GM19395 (cell line): ENCODE data around the gene PPP2R2B.
A peak's percentile ranks its signal among the peaks of the same experiment; 100 is the strongest.
"Not testable (repeated sequence)": the region's sequence is repeated elsewhere in the genome, so short reads cannot be mapped to it uniquely, and the experiment has no call there.

Source experiments
- ATAC-seq: cut with Tn5 transposase; IDR thresholded peaks from one replicate; pipeline ENCODE4 v1.9.1; 2021; ENCODE audit warnings: mild to moderate bottlenecking, moderate library complexity; ENCODE audit not compliant: unreplicated experiment

Gene PPP2R2B

GRCh38 chr5:146562461-146562860, 316.1 kb downstream of the PPP2R2B start:
- ATAC-seq = no peak

GRCh38 chr5:146561711-146562110, 316.8 kb downstream of the PPP2R2B start:
- no peak for ATAC-seq

GRCh38 chr5:146560205-146560812, 318.2 kb downstream of the PPP2R2B start:
- no peak for ATAC-seq

GRCh38 chr5:146556884-146557283, 321.7 kb downstream of the PPP2R2B start:
- not testable (repeated sequence) for ATAC-seq

- ATAC-seq = no peak
Observed at GRCh38 chr5:146553446-146553845, 325.1 kb downstream of the PPP2R2B start.

- ATAC-seq = no peak
Observed at GRCh38 chr5:146549615-146550014, 328.9 kb downstream of the PPP2R2B start.

- no peak for ATAC-seq
Observed at GRCh38 chr5:146548781-146549449, 329.6 kb downstream of the PPP2R2B start.

- ATAC-seq = no peak
Observed at GRCh38 chr5:146544232-146544631, 334.3 kb downstream of the PPP2R2B start.

GRCh38 chr5:146541958-146542849, 336.4 kb downstream of the PPP2R2B start:
- ATAC-seq = peak; percentile 98

GRCh38 chr5:146540414-146540813, 338.1 kb downstream of the PPP2R2B start:
- ATAC-seq = no peak

GRCh38 chr5:146539973-146540372, 338.6 kb downstream of the PPP2R2B start:
- ATAC-seq = no peak

GRCh38 chr5:146538432-146538831, 340.1 kb downstream of the PPP2R2B start:
- no peak for ATAC-seq

GRCh38 chr5:146533882-146534281, 344.7 kb downstream of the PPP2R2B start:
- ATAC-seq = no peak

GRCh38 chr5:146533260-146533857, 345.2 kb downstream of the PPP2R2B start:
- peak; percentile 95 for ATAC-seq
